Parathyroid adenoma (tissue), 2 donors: ENCODE results near the gene ZDHHC14.

Source experiments
- H2AFZ ChIP-seq: fragments of 300-600 bp; sonication (generic); one replicate; pipeline ENCODE4 v1.7.0; 2017; ENCODE audit warnings: antibody characterized with exemption, mild to moderate bottlenecking
- H3K27ac ChIP-seq: fragments of 300-600 bp; sonication (generic); one replicate; pipeline ENCODE4 v1.7.0; 2017
- H3K27me3 ChIP-seq: fragments of 300-600 bp; sonication (generic); one replicate; pipeline ENCODE4 v1.7.0; 2017; ENCODE audit warnings: low read length; ENCODE audit not compliant: control insufficient read depth, insufficient read depth
- H3K36me3 ChIP-seq: fragments of 300-600 bp; sonication (generic); one replicate; pipeline ENCODE4 v1.7.0; 2017; ENCODE audit warnings: low read length; ENCODE audit not compliant: control insufficient read depth, insufficient read depth
- H3K4me1 ChIP-seq: fragments of 300-600 bp; sonication (generic); one replicate; pipeline ENCODE4 v1.7.0; 2017; ENCODE audit warnings: control low read depth
- H3K4me2 ChIP-seq: fragments of 300-600 bp; sonication (generic); one replicate; pipeline ENCODE4 v1.7.0; 2017; ENCODE audit warnings: low read length
- H3K4me3 ChIP-seq: fragments of 300-600 bp; sonication (generic); one replicate; pipeline ENCODE4 v1.7.0; 2017; ENCODE audit warnings: low read depth, low read length
- H3K79me2 ChIP-seq: fragments of 300-600 bp; sonication (generic); one replicate; pipeline ENCODE4 v1.7.0; 2017; ENCODE audit warnings: control low read depth
- H3K9ac ChIP-seq: fragments of 300-600 bp; sonication (generic); one replicate; pipeline ENCODE4 v1.7.0; 2017; ENCODE audit warnings: mild to moderate bottlenecking
- H3K9me3 ChIP-seq: fragments of 300-600 bp; sonication (generic); one replicate; pipeline ENCODE4 v1.7.0; 2017; ENCODE audit warnings: low read length; ENCODE audit not compliant: control insufficient read depth
- TF ChIP-seq, protein P1 (sequence below): fragments of 300-600 bp; sonication (generic); IDR thresholded peaks from one replicate; pipeline ENCODE4 v1.7.0; 2017; ENCODE audit warnings: antibody characterized with exemption, mild to moderate bottlenecking
- donor health status: primary hyperparathyroidism.

ZDHHC14 gene

DNA sequence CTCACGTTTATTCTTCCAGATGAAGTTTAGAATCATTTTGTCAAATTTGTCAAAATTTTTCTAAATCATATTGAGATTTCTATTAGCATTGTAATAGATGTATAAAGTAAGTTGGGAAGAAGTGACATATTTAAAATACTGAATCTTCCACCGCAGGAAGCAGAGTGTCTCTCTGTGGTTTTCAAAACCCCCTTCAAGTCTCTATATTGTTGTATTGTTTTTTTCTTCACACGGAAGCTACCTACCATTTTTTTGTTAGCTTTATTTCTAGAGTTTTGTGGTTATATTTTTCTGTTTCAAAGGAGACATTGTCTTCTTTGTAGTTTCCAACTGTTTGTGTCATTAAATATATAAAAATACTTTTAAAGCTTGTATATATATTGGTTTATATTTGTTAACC is 188.6 kb downstream of the ZDHHC14 start:
- Histone ChIP-seq H3K9ac (no peak overlapping the region), H3K27ac (no peak overlapping the region)
- TF ChIP-seq, protein P1, sequence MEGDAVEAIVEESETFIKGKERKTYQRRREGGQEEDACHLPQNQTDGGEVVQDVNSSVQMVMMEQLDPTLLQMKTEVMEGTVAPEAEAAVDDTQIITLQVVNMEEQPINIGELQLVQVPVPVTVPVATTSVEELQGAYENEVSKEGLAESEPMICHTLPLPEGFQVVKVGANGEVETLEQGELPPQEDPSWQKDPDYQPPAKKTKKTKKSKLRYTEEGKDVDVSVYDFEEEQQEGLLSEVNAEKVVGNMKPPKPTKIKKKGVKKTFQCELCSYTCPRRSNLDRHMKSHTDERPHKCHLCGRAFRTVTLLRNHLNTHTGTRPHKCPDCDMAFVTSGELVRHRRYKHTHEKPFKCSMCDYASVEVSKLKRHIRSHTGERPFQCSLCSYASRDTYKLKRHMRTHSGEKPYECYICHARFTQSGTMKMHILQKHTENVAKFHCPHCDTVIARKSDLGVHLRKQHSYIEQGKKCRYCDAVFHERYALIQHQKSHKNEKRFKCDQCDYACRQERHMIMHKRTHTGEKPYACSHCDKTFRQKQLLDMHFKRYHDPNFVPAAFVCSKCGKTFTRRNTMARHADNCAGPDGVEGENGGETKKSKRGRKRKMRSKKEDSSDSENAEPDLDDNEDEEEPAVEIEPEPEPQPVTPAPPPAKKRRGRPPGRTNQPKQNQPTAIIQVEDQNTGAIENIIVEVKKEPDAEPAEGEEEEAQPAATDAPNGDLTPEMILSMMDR = no peak

DNA sequence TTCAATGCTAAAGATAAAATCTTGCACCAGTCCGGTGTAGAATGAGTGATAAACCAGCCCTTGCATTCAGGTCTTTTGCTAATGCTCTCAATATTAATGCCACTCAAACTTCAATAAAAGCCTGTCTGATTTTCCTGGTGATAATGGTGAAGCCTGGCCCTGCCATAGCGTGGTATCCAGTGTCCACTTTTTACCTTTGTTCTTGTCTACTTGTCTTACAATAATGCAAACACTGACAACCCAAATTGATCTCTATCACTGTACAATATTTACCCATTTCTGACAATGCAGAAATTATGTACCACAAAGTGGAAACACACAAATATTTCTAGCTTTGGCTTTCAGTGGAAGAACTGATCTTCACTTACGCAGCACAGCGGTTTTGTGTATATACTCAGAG is 189.1 kb downstream of the ZDHHC14 start:
- Histone ChIP-seq H3K9ac (no peak overlapping the region), H3K27me3 (no peaks in the 10 kb centered on the region), H3K4me2 (no peak overlapping the region), H2AFZ (no peak overlapping the region), H3K9me3 (no peaks in the 10 kb centered on the region), H3K27ac (no peak overlapping the region), H3K4me3 (no peak overlapping the region), H3K4me1 (peaks cover 4% of the 10 kb centered on the region), H3K36me3 (no peaks in the 10 kb centered on the region), H3K79me2 (no peaks in the 10 kb centered on the region)
- TF ChIP-seq, protein P1 = no peak

More for the DNA sequence above, 188.6 kb downstream of the ZDHHC14 start:
- H3K4me2 ChIP-seq = no peak overlapping the region
- H3K9me3 ChIP-seq = no peaks in the 10 kb centered on the region
- H3K79me2 ChIP-seq = no peaks in the 10 kb centered on the region
- no peaks in the 10 kb centered on the region for H3K27me3 ChIP-seq
- no peak overlapping the region for H2AFZ ChIP-seq
- no peaks in the 10 kb centered on the region for H3K36me3 ChIP-seq
- H3K4me1 ChIP-seq = peaks cover 4% of the 10 kb centered on the region
- H3K4me3 ChIP-seq = no peak overlapping the region

DNA sequence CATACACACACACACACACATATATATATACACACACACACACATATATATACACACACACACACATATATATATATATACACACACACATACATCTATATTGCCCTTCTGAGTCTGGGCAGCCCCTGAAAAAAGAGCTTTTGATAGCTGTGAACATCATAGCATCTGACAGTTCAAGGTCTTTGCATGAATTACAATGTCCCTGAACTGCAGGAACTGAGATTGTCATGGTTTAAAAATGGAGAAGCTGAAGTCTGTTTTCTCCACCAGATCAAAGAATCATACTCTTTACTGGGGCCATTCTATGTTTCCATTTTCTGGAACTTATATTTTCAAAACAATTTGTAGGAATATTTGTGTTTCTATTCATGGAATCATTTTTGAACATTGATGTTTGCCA is 189.8 kb downstream of the ZDHHC14 start:
- Histone ChIP-seq H3K4me3 (no peak overlapping the region), H3K27me3 (no peaks in the 10 kb centered on the region), H3K4me1 (peaks cover 4% of the 10 kb centered on the region), H3K9me3 (no peaks in the 10 kb centered on the region), H3K36me3 (no peaks in the 10 kb centered on the region), H3K27ac (no peak overlapping the region), H3K79me2 (no peaks in the 10 kb centered on the region), H2AFZ (no peak overlapping the region), H3K9ac (no peak overlapping the region), H3K4me2 (no peak overlapping the region)
- TF ChIP-seq, protein P1 = no peak

DNA sequence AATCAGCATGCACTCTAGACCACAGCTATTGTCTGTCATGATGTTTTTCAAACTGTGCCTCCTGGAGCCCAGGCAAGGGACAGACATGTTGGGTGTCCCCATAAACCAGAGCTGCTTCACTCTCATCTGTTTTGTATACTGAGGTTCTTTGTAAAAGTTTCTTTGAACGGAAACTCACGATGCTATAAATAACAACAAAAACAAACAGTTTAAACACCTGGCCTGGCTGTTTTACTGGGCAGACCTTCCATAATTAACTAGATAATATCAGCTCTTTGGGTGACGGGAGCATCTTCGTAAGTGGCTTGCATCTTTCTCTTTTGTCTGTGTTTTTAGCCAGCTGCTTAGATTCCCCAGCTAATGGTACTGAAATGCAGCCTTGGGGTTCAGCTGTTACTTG is 190.3 kb downstream of the ZDHHC14 start:
- Histone ChIP-seq H3K9me3 (no peaks in the 10 kb centered on the region), H3K27me3 (no peaks in the 10 kb centered on the region), H3K36me3 (no peaks in the 10 kb centered on the region), H3K4me1 (peaks cover 4% of the 10 kb centered on the region), H3K79me2 (no peaks in the 10 kb centered on the region), H3K9ac (no peak overlapping the region), H3K4me3 (no peak overlapping the region), H3K4me2 (no peak overlapping the region), H2AFZ (no peak overlapping the region), H3K27ac (no peak overlapping the region)
- TF ChIP-seq, protein P1 = no peak

DNA sequence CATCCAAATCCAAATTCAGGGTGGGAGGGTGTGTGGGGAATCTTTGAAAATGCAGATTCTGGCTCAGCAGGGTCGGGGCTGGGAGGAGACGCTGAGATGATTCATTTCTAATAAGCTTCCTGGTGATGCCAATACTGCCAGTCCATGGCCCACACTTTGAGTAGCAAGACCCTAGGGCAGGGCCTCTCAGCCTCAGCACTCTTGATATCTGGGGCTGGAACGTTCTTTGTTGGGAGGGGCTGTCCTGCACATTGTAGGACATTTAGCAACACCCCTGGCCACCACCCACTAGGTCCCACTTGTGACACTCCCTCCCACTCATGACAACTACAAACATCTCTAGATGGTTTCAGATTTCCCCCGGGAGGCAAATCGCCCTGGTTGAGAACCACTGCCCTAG is 191.0 kb downstream of the ZDHHC14 start:
- H3K27me3 ChIP-seq = no peaks in the 10 kb centered on the region
- no peak overlapping the region for H3K9ac ChIP-seq
- H3K4me2 ChIP-seq = no peak overlapping the region
- H3K9me3 ChIP-seq = no peaks in the 10 kb centered on the region
- no peaks in the 10 kb centered on the region for H3K36me3 ChIP-seq
- H3K27ac ChIP-seq = no peak overlapping the region
- H3K4me1 ChIP-seq = peaks cover 4% of the 10 kb centered on the region
- TF ChIP-seq, protein P1 = no peak
- H3K4me3 ChIP-seq = no peak overlapping the region
- H3K79me2 ChIP-seq = no peaks in the 10 kb centered on the region
- no peak overlapping the region for H2AFZ ChIP-seq
